NCI-H510A (cell line): Measurements from ENCODE around the gene RCBTB2.
"Not testable (repeated sequence)": the region's sequence is repeated elsewhere in the genome, so short reads cannot be mapped to it uniquely, and the experiment has no call there.

Source experiments
- DNase-seq: peaks from one replicate; lab custom pipeline; 2025; lab: John Stamatoyannopoulos, UW

RCBTB2 gene

DNA sequence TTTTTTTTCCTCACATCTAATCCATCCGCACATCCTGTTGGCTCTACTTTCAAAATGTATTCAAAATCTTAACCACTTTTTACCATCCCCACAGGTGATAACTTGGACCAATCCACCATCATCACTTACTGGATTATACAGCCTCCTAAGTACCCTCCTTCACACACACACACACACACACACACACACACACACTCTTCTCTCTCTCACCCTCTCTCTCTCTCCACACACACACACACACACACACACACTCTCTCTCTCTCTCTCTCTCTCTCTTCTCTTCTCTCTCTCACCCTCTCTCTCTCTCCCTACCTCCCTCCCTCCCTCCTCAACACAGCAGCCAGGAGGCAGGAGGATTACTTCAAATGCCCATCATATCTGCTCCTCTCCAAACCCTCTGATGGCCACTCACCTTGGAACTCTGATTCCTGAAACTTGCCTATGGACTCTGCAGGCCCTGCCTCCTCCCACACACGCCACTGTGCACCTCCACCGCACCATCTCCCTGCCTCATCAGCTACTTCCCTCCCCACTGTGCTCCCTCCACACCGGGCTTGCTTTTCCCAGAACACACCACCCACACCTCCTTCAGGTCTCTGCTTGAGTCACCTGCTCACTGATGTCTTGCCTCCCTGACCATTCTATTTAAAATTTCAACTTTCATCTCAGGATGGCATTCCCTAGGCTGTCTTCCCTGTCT lies 39.7 kb downstream of the RCBTB2 start:
- no peak for DNase-seq

DNA sequence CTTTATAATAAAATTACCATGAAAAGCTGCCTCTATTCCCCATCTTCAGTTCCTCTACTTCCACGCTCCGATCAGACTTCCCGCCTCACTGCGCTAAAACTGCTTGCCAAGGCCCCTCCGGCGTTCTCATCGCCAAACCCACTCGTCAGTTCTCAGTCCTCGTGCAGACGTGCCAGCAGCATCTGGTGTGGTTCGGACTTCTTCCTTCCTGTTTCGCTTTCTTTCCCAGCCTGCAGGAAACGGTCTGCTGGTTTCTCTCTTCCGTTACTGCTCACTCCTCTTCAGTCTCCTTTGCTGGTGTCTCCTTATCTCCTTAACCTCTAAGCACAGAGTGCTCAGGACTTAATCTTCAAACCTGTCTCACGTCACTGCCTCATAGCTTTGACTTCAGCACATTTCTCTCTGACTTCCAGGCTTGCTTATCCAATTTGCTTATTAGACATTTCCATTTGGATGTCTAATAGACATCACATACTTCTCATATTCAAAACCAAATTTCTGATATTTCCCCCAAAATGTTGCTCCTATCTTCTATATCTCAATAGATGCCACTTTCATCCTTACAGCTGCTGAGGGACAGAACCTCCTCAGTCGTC lies 40.3 kb downstream of the RCBTB2 start:
- no peak for DNase-seq

DNA sequence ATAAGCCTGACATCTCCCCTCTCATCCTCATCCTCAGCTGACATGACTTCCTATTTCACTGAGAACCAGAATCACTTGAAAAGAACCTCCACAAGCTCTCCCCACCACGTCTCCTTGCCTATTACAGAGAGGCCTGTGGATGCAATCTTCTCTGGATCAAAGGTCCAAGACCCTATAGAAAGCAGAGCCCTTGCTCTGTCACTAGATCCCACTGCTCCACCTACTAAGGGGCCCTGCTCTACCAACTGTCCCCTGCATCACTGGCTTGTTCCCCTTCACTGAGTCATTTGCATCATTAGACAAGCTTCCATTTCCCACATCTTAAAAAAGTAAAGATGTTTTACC lies 40.8 kb downstream of the RCBTB2 start:
- DNase-seq = no peak

DNA sequence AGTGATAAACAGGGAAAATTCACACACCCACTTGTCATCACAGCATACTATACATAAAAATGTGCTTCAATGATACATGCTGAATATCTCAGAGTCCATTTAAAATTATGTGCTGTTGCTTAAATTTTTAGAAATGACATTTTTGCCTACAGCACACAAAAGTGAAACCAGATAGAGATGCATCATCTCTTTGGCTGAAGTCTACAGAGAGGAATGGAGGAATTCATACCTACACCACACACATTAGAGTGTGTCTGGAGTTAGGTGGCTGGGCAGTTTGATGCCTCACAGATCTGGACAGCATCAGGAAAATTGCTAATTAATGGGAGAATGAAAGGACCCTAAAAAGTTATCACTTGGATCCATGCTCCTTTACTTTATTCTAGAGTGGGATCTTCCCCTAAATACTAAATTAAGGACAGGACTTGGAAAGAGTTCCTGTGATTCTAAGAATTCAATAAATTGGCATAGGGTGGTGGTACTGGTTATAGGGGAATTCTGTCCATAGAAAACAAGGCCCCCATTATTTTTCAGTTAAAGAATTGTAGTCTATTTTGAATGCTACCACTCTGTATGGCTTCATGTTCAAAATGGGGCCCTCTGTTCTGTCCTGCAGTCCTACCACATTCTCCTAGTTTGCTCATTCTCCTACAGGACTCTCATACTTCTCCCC lies 41.3 kb downstream of the RCBTB2 start:
- DNase-seq = no peak

DNA sequence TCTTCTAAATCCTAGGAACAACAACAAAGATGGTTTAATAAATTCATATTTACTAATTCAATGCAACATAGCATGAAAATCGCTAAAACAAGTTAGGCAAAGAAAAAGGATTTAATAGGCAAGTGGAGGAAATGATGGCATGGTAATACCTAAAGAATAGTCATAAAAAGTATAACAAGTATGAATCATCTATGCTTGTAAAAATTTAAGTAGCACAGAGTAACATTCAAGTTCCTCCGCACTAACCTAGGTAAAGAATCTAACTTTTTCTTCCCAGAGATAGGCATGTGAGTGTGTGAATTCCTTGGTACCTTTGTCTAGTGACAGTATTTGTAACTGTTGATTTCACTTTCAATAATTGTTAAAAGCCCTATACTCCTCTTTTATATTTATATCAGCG lies 42.6 kb downstream of the RCBTB2 start:
- no peak for DNase-seq

DNA sequence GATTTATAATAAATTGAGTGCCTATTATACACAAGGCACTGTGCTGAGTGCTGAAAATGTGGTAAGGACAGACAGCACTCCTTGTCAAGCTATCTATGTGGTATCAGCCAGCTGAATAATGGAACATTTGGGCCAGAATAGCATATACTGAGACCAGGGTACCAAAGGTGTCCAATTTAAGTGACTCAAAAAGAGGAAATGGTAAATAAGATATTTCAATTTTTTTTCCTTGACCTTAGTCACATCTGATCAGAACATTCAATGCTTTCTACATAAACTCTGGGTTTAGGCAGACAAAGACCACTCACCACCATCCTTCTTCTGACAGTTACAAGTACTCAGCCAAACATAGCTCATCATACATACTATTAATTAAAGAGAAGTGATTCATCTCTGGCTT lies 43.2 kb downstream of the RCBTB2 start:
- no peak for DNase-seq

DNA sequence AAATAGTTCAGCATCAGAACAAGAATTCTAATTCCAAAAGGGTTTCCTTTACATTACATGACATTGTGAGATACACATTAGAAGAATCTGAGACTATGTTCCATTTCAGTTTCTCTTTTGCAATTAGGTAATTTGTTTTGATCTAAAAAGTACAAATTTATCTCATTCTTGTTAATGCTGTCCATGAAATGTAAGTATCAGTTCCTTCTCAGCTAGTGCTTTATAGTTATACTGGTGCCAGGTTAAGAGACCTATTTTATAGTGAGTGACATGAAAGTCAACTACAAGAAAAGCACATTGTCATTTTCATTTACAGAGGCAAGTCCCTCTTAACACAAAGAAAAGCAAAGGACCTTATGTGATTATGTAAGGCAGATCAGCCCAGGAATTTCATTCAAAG lies 43.9 kb downstream of the RCBTB2 start:
- DNase-seq = no peak

DNA sequence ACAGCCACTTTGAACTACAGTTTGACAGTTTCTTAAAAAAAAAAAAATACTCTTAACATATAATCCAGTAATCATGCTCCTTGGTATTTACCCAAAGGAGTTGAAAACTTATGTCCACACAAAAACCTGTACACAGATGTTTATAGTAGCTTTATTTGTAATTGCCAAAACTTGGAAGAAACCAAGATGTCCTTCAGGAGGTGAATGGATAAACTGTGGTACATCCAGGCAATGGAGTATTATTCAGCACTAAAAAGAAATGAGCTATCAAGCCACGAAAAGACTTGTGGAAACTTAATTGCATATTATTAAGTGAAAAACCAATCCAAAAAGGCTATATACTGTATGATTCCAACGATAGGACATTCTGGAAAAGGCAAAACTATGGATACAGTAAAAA lies 44.9 kb downstream of the RCBTB2 start:
- no peak for DNase-seq

DNA sequence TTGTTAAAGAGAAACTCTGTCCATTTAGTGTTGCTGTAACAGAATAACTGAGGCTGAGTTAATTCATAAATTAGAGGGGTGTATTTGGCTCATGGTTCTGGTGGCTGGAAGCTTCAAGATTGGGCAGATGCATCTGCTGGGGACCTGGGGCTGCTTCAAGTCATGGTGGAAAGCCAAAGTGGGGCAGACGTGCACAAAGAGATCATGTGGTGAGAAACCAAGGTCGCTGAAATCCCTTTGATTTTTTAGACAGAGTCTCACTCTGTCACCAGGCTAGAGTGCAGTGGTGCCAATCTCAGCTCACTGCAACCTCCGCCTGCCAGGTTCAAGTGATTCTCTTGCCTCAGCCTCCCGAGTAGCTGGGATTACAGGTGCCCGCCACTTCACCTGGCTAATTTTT lies 46.0 kb downstream of the RCBTB2 start:
- DNase-seq = no peak

DNA sequence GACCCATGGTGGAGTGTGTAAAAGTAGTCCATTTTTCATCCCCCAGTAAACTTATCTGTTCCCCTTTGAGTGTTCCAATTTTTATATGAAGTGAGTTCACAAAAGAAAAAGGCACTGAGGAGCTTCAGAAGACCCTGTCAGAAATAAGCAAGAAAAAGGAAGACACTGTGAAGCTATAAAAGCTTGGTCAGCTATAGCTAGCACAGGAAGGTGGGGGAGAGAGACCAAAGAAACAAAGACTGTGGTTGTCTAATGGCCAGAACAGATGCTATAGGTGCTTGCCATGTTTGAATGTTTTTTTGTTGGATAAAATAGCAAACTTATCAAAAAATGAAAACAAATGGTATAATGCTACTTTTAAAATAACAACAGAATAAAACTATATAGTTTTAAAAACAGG lies 46.5 kb downstream of the RCBTB2 start:
- DNase-seq = no peak

DNA sequence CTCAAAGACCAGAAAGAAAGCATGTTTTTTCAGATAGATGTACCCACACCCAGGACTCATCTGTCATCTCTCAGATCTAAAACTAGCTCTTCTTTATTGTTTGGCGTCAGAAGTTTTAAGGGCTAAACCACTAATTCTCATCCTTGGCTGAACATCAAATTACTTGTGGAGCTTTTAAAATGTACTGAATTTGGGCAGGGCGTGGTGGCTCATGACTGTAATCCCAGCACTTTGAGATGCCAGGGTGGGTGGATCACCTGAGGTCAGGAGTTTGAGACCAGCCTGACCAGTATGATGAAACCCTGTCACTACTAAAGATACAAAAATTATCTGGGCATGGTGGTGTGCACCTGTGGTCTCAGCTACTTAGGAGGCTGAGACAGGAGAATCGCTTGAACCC lies 47.4 kb downstream of the RCBTB2 start:
- DNase-seq = no peak

DNA sequence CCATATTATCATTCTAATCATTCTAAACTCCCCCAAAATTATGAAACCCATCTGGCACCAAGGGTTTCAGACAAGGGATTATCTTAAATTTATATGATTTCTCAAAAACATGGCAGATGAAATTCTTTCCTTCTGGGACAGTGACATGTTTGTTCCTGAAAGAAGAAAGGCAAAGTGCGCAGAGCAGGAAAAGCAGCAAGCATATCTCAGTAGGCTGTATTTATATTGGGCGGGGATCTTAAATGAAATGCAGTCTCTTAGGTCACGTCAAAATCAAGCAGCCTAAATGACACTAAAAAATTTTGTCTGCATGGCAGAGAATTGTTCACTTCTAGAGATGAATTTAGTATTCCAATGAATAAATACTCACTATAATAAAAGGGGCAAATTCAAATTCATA lies 49.3 kb downstream of the RCBTB2 start:
- DNase-seq = no peak

DNA sequence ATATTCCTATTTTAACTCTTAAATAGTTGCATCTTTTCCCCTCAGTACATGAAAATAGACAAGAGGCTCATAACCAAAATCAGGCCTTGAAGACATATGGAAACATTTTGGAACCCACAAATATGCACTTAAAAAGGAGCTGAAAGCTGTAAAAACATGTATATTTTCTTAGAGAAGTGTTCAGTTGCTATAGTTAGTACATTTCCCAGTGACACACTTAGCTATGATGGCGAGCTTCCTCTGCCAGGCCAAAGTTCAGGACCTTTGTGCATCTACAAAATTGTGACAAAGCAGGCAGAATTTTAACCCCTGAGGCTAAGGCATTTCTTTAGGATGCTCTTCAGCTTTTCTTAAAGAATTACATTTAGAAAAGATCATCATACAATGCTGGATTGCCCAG lies 54.5 kb downstream of the RCBTB2 start:
- DNase-seq = no peak

DNA sequence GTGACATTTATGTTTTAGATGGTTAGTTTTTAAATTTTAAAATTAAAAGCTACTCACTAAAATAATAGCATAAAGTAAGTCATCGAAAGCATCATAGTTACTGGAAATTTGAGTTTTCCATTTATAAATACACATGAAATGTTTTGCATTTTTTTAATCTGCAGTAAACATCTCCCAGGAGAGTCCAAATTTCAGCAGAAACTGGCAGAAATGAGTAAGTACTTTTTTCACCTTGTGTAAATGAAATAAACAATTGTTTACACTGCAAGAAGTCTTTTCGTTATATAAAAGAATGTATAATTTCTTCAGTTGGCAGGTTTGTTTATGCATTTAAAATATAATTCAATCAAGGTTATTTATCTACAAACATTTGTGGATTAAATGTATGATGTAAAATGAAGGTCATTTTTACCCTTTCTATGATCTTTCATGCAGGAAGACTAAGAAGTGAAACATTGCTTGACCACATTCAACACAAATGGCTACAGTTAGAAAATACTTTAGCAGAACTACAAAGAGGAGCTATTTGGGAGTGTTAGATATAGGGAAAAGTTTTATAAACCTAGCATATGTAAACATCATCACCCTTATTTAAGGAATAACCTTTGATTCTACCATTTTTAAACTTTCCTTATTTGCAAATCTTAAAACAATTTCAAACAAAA lies 55.6 kb downstream of the RCBTB2 start:
- no peak for DNase-seq

DNA sequence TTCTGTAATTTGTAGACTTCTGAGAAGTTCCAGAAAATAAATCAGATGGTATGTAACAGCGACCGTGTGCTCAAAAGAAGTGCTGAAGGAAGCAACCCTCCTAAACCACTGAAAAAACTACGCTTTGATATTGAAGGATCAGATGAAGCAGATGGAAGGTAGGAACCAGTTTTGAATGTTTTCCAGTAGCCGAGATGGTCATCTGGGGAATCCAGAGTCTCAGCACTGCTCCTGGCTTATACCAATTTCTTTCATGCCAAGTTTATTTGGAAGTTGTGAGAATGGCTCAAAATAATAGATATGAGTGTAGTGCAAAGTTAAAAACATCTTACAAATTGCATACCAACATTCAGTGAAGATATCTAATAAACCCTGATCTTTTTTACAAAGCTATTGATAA lies 56.2 kb downstream of the RCBTB2 start:
- no peak for DNase-seq

DNA sequence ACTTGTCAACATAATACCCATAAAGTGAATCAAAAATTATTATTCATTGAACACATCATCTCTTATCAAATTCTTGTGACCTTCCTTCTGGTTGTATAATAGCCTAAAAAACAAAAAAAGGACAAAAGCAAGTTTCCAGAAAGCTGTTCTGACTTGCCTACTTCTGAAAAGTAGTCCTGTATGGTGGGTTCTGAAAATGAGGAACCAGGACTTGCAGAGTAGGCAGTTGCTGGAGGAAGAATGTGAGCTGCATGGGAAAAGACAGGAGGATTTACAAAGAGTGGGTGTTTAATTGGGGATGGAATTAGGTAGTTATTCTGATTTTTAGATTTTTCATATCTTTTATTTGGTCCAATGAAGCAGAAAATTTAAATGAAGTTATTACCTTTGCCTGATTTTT lies 56.7 kb downstream of the RCBTB2 start:
- no peak for DNase-seq

DNA sequence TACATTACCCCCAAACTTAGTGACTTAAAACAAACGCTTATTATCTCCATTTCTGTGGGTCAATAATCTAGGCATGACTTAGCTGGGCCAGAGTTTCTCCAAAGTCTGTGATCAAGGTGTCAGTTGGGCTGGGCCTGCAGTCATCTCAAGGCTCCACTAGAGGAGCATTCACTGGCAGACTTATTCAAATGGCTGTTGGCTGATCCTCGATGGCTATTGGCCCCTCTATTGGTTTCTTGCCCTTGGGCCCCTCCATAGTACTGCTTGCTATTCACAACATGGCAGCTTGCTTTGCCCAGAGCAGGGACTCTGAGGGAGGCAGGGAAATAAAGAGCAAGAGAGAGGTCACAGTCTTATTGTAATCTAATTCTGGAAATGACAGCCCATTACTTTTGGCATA lies 57.6 kb downstream of the RCBTB2 start:
- DNase-seq = no peak

DNA sequence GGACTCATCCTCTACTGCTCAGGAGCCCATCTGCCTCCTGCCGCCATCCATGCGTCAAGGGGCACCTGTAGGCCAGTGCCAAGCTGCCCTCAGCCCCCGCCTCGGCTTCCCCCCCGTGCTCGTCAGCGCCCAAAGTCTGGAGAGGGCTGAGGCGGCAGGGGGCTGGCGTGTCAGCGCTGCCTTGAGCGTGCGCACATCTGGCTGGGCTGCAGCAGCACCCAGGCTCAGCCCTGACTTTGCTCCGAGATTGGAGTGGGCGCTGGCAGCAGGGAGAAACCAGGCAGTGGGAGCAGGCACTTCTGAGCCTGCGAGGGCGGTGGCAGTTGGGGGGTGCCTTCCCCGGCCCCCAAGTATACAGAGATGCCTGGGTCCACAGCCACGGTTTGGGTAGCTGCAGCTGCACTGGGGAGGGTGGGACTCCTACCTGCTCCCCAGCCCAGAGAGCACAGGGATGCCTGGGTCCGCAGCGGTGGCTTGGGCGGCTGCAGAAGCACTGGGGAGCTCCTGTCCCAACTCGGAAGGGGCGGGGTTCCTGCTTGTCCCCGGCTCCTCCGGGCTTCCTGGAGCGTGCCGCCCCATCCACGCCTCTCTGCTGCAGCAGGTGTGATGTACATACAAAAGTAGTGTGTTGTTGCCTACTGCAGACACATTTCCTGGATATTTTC lies 75.2 kb downstream of the RCBTB2 start:
- no peak for DNase-seq

DNA sequence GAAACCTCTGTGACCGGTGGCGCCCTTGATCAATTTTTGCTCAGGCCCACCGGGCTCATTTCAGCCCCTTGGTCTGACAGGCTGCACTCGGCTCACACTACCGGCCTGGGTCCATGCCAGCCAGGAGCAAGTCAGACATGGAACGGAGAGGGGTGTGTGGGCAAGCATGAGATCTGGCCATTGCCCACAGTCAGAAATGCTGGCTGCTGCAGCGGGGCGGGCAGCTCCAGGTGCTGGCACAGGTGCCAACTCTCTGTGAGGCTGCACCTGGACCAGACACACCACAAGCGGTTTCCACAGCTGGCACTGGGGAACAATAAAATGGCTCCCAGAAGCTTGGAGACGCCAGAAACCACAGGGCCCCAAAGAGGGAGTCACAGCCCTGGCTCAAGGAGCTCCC lies 76.3 kb downstream of the RCBTB2 start:
- DNase-seq = no peak

DNA sequence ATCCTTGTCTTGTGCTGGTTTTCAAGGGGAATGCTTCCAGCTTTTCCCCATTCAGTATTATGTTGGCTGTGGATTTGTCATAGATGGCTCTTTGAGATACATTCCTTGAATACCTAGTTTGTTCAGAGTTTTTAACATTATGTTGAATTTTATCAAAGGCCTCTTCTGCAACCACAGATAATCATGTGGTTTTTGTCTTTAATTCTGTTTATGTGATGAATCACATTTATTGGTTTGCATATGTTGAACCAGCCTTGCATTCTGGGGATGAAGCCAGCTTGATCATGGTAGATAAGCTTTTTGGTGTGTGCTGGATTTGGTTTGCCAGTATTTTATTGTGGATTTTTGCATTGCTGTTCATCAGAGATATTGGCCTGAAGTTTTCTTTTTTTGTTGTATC lies 81.7 kb downstream of the RCBTB2 start:
- DNase-seq = not testable (repeated sequence)

DNA sequence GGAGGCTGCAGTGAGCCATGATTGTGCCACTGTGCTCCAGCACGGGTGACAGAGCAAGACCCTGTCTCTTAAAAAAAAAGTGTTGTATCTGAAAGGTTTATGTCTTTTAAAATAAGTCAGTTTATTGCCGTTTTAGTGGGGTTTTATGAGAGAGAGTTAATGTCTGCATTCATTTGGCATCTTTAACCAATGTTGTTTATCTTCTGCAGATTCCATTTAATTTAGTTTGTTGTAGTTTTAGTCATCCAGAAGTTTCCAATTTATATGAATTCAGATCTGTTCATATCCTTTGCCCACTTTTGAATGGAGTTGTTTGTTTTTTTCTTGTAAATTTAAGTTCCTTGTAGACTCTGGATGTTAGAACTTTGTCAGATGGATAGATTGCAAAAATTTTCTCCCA lies 83.2 kb downstream of the RCBTB2 start:
- DNase-seq = no peak

DNA sequence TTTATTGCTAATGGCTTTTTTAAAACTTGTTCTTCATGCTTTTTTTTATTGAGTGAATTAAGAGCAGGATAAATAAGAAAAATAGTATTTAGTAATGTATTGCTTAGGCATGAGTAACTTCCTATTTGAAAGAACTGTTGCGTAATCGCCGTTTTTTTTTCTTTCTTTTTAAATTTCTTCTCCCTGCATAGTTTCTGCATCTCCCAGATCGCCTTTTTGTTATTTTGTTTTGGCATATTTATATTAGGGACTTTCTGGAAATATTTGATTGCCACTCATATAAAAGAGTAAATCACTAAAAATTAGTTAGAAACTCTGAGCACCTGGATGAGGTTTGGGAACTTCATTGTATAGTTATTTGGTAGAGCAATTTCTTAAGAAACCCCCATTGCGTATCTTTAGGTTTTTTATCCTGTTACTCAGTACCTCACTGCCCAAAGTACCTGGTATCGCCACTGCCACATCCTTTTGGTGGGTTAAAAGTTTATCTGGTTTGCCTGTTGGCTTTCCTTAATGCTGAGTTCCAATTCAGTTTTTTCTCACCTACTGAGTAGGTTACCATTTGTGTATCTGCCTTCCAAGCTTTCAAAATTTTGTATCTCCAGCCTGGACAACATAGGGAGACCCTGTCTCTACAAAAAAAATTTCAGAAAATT lies 83.8 kb downstream of the RCBTB2 start:
- no peak for DNase-seq
